Measurements from ENCODE around the gene MIGA1.

Gene MIGA1

GRCh38 chr1:77925518-77925917 is 146.1 kb downstream of the MIGA1 start:
- no peak for DNase-seq

- no peak for DNase-seq
Measured at GRCh38 chr1:77925956-77926355, 146.5 kb downstream of the MIGA1 start.

- DNase-seq: no peak
Measured at GRCh38 chr1:77926561-77927357, 147.3 kb downstream of the MIGA1 start.

DNA sequence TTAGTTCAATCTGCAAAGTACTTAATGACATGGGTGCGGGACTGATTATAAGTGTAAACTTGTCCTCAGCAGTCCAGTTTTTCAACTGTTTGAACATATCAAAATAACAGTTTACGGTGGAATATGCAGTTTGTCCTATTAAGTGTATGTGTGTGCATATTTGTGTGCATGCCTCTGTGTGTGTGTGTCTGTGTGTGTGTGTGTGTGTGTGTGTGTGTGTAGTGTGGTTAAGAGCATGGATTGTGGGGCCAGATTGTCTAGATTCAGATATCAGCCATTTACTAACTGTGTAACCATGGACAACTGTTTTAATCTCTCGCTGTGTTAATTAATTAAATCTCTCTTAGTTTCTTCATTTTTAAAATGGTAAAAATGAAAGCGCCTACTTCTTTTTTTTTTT is 148.0 kb downstream of the MIGA1 start:
- DNase-seq: no peak
